Measurements from ENCODE around the gene FEM1C.

Gene FEM1C

GRCh38 chr5:115544436-115545350 lies at the start of gene FEM1C (continued):
- TF ChIP-seq ZNF843 (tag by site-specific recombination; IDR thresholded peaks at IDR 0.05), result peak; percentile 39; the same call in 1 of the 2 replicates
- TF ChIP-seq KLF7 (tag by site-specific recombination; IDR thresholded peaks at IDR 0.05; ENCODE audit: borderline replicate concordance), result no peak; the same call in 1 of the 2 replicates
- TF ChIP-seq PATZ1 (tag by site-specific recombination; IDR thresholded peaks at IDR 0.05), result peak; percentile 72; the same call in 1 of the 2 replicates
- TF ChIP-seq ZNF16 (tag by site-specific recombination; IDR thresholded peaks at IDR 0.05; ENCODE audit: low read depth), result no peak
- peak; percentile 7; the same call in 1 of the 2 replicates for TF ChIP-seq ZFHX2 (tag by site-specific recombination; conservative IDR thresholded peaks at IDR 0.05)
- no peak; the same call in 1 of the 2 replicates for TF ChIP-seq REST (tag by site-specific recombination; IDR thresholded peaks at IDR 0.05)
- TF ChIP-seq, protein P1, sequence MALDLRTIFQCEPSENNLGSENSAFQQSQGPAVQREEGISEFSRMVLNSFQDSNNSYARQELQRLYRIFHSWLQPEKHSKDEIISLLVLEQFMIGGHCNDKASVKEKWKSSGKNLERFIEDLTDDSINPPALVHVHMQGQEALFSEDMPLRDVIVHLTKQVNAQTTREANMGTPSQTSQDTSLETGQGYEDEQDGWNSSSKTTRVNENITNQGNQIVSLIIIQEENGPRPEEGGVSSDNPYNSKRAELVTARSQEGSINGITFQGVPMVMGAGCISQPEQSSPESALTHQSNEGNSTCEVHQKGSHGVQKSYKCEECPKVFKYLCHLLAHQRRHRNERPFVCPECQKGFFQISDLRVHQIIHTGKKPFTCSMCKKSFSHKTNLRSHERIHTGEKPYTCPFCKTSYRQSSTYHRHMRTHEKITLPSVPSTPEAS (tag by site-specific recombination; IDR thresholded peaks at IDR 0.05), result no peak
- no peak for TF ChIP-seq ZNF571 (tag by site-specific recombination; IDR thresholded peaks at IDR 0.05)
- TF ChIP-seq HOXA7 (CRISPR knock-in tag; IDR thresholded peaks at IDR 0.05; ENCODE audit: borderline replicate concordance), result no peak
- peak; percentile 83 for TF ChIP-seq KLF8 (tag by site-specific recombination; IDR thresholded peaks at IDR 0.05)
- TF ChIP-seq TRIM28 (IDR thresholded peaks at IDR 0.05; ENCODE audit: borderline replicate concordance, low read length), result no peak
- TF ChIP-seq, protein P2, sequence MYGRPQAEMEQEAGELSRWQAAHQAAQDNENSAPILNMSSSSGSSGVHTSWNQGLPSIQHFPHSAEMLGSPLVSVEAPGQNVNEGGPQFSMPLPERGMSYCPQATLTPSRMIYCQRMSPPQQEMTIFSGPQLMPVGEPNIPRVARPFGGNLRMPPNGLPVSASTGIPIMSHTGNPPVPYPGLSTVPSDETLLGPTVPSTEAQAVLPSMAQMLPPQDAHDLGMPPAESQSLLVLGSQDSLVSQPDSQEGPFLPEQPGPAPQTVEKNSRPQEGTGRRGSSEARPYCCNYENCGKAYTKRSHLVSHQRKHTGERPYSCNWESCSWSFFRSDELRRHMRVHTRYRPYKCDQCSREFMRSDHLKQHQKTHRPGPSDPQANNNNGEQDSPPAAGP (tag by site-specific recombination; IDR thresholded peaks at IDR 0.05), result peak; percentile 54
- TF ChIP-seq GLIS2 (tag by site-specific recombination; IDR thresholded peaks at IDR 0.05), result peak; percentile 4; the same call in 1 of the 2 replicates
- TF ChIP-seq ZNF544 (tag by site-specific recombination; IDR thresholded peaks at IDR 0.05), result no peak
- no peak for TF ChIP-seq PRDM4 (tag by site-specific recombination; IDR thresholded peaks at IDR 0.05)
- no peak for TF ChIP-seq ZNF837 (tag by site-specific recombination; IDR thresholded peaks at IDR 0.05)
- no peak for TF ChIP-seq ZNF776 (tag by site-specific recombination; IDR thresholded peaks at IDR 0.05; ENCODE audit: borderline replicate concordance)
- peak; percentile 94 for TF ChIP-seq ZNF692 (tag by site-specific recombination; IDR thresholded peaks at IDR 0.05)
- 0 out of 2 replicates have a peak, but pooled peaks have one; percentile 11 for TF ChIP-seq ZNF366 (tag by site-specific recombination; conservative IDR thresholded peaks at IDR 0.05)
- TF ChIP-seq ZNF621 (tag by site-specific recombination; IDR thresholded peaks at IDR 0.05), result no peak
- peak; percentile 86 for TF ChIP-seq ZBTB48 (tag by site-specific recombination; IDR thresholded peaks at IDR 0.05)
- peak; percentile 87 for TF ChIP-seq ZNF184 (tag by site-specific recombination; IDR thresholded peaks at IDR 0.05)
- peak; percentile 73 for TF ChIP-seq ZNF2 (tag by site-specific recombination; IDR thresholded peaks at IDR 0.05)
- TF ChIP-seq ZNF341 (tag by site-specific recombination; IDR thresholded peaks at IDR 0.05; ENCODE audit: low read depth), result peak; percentile 96
- peak; percentile 91 for TF ChIP-seq ZNF600 (tag by site-specific recombination; IDR thresholded peaks at IDR 0.05)
- TF ChIP-seq PBX3 (CRISPR knock-in tag; IDR thresholded peaks at IDR 0.05), result peak; percentile 92
